ENCODE data around the gene BTBD2.

BTBD2 gene

DNA sequence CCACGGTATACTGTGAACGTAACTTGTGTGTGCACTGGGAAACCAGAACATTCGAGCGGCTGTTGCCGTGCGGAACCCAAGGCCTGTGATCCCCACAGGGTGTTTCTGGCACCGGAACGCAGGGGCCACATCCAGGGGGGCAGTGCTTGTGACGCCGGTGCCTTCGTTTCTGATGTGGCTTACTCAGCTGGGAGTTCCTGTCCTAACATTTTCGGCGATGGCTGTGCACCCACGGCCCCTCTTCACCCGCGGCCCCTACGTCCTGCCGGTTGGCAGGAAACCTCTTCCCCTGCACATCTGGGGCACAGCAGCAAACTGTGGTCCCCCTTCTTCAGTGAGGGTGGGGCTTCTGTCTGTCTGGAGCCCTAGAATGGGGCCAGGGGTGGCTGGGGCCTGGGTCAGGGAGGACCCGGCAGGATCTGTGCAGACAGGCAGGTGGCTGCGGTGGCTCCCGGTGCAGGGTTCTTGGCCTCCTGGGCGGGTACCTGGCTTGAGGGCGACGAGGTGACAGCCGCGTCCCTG lies 48.4 kb downstream of the BTBD2 start:
- DNase-seq (ENCODE audit: low spot score) (no peak), ATAC-seq (ENCODE audit: low read depth) (no peak)
- Histone ChIP-seq H3K27me3 (ENCODE audit: insufficient read depth, poor library complexity, severe bottlenecking) (no peaks in the 10 kb centered on the region), H3K4me3 (ENCODE audit: severe bottlenecking) (no peak overlapping the region), H3K4me1 (ENCODE audit: insufficient read depth, poor library complexity, severe bottlenecking) (peaks cover 6% of the 10 kb centered on the region), H3K36me3 (ENCODE audit: low read depth) (peaks cover 9% of the 10 kb centered on the region), H3K9me3 (ENCODE audit: severe bottlenecking) (no peaks in the 10 kb centered on the region), H3K27ac (ENCODE audit: poor library complexity, severe bottlenecking) (no peak overlapping the region)
- TF ChIP-seq, protein P1, sequence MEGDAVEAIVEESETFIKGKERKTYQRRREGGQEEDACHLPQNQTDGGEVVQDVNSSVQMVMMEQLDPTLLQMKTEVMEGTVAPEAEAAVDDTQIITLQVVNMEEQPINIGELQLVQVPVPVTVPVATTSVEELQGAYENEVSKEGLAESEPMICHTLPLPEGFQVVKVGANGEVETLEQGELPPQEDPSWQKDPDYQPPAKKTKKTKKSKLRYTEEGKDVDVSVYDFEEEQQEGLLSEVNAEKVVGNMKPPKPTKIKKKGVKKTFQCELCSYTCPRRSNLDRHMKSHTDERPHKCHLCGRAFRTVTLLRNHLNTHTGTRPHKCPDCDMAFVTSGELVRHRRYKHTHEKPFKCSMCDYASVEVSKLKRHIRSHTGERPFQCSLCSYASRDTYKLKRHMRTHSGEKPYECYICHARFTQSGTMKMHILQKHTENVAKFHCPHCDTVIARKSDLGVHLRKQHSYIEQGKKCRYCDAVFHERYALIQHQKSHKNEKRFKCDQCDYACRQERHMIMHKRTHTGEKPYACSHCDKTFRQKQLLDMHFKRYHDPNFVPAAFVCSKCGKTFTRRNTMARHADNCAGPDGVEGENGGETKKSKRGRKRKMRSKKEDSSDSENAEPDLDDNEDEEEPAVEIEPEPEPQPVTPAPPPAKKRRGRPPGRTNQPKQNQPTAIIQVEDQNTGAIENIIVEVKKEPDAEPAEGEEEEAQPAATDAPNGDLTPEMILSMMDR (IDR thresholded peaks at IDR 0.05; ENCODE audit: poor library complexity, severe bottlenecking), result no peak

GRCh38 chr19:1962674-1963073 lies 52.8 kb downstream of the BTBD2 start:
- ATAC-seq (ENCODE audit: low read depth), result no peak
- no peak for DNase-seq (ENCODE audit: low spot score)
- Histone ChIP-seq H3K36me3 (ENCODE audit: low read depth) (peaks cover 3% of the 10 kb centered on the region; the same call in 1 of the 2 replicates), H3K27me3 (ENCODE audit: insufficient read depth, poor library complexity, severe bottlenecking) (no peaks in the 10 kb centered on the region), H3K27ac (ENCODE audit: poor library complexity, severe bottlenecking) (no peak overlapping the region), H3K9me3 (ENCODE audit: severe bottlenecking) (no peaks in the 10 kb centered on the region), H3K4me3 (ENCODE audit: severe bottlenecking) (no peak overlapping the region), H3K4me1 (ENCODE audit: insufficient read depth, poor library complexity, severe bottlenecking) (no peaks in the 10 kb centered on the region)
- TF ChIP-seq, protein P1 (IDR thresholded peaks at IDR 0.05; ENCODE audit: poor library complexity, severe bottlenecking), result no peak

GRCh38 chr19:1961000-1961883 lies 54.3 kb downstream of the BTBD2 start:
- TF ChIP-seq, protein P1 (IDR thresholded peaks at IDR 0.05; ENCODE audit: poor library complexity, severe bottlenecking), result no peak
- Histone ChIP-seq H3K9me3 (ENCODE audit: severe bottlenecking) (no peaks in the 10 kb centered on the region), H3K27ac (ENCODE audit: poor library complexity, severe bottlenecking) (no peak overlapping the region), H3K36me3 (ENCODE audit: low read depth) (peaks cover 3% of the 10 kb centered on the region; the same call in 1 of the 2 replicates), H3K27me3 (ENCODE audit: insufficient read depth, poor library complexity, severe bottlenecking) (no peaks in the 10 kb centered on the region), H3K4me3 (ENCODE audit: severe bottlenecking) (no peak overlapping the region), H3K4me1 (ENCODE audit: insufficient read depth, poor library complexity, severe bottlenecking) (no peaks in the 10 kb centered on the region)
- ATAC-seq (ENCODE audit: low read depth) (no peak), DNase-seq (ENCODE audit: low spot score) (no peak)

DNA sequence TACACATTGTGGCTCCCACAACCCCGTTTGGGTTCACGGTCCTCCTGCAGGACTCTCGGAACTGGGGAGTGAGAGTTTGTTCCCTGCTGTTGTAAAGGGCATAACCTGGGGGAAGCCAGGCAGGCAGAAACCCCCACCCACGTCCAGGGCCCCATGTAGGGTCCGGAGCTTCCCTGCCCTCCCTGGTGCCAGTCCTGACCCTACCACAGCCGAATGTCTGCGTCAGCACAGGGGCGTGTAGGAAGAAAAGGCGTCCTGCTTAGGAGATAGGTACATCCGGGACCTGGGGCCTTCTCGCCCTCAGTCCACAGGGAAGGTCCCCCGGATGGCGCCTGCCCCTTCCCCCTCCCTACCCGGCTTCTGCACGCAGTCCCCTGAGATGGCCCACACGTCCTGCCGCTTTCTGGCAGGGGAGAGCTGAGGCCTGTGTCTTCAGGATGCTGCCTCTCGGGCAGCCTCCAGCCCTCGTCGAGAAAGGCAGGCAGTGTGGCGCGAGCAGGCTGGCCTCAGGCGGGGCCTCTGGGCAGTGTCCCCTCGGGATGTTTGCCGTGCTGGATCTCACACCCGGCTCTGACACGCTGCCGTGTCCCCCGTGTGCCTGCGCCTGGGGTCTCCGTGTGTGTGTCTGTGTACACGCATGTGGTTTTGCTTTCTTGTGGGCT lies 55.5 kb downstream of the BTBD2 start:
- Histone ChIP-seq H3K27me3 (ENCODE audit: insufficient read depth, poor library complexity, severe bottlenecking) (no peaks in the 10 kb centered on the region), H3K4me3 (ENCODE audit: severe bottlenecking) (no peak overlapping the region), H3K4me1 (ENCODE audit: insufficient read depth, poor library complexity, severe bottlenecking) (no peaks in the 10 kb centered on the region), H3K9me3 (ENCODE audit: severe bottlenecking) (no peaks in the 10 kb centered on the region), H3K36me3 (ENCODE audit: low read depth) (peaks cover 3% of the 10 kb centered on the region; the same call in 1 of the 2 replicates), H3K27ac (ENCODE audit: poor library complexity, severe bottlenecking) (no peak overlapping the region)
- no peak for ATAC-seq (ENCODE audit: low read depth)
- no peak for DNase-seq (ENCODE audit: low spot score)
- TF ChIP-seq, protein P1 (IDR thresholded peaks at IDR 0.05; ENCODE audit: poor library complexity, severe bottlenecking), result no peak

Measured in RWPE2 (cell line).